Stimulated activated CD4-positive, alpha-beta T cell treated with anti-CD3 and anti-CD28 coated beads, Interleukin-2, amount 100 ng/mL, for 48 hours (primary cell): ENCODE results near the gene CST4.
"Not testable (repeated sequence)": the region's sequence is repeated elsewhere in the genome, so short reads cannot be mapped to it uniquely, and the experiment has no call there.

Experiments
- DNase-seq, 2 donors: peaks; one replicate each; pipeline ENCODE4 v3.0.0-alpha.2; 2020

Gene CST4, protein sequence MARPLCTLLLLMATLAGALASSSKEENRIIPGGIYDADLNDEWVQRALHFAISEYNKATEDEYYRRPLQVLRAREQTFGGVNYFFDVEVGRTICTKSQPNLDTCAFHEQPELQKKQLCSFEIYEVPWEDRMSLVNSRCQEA

DNA sequence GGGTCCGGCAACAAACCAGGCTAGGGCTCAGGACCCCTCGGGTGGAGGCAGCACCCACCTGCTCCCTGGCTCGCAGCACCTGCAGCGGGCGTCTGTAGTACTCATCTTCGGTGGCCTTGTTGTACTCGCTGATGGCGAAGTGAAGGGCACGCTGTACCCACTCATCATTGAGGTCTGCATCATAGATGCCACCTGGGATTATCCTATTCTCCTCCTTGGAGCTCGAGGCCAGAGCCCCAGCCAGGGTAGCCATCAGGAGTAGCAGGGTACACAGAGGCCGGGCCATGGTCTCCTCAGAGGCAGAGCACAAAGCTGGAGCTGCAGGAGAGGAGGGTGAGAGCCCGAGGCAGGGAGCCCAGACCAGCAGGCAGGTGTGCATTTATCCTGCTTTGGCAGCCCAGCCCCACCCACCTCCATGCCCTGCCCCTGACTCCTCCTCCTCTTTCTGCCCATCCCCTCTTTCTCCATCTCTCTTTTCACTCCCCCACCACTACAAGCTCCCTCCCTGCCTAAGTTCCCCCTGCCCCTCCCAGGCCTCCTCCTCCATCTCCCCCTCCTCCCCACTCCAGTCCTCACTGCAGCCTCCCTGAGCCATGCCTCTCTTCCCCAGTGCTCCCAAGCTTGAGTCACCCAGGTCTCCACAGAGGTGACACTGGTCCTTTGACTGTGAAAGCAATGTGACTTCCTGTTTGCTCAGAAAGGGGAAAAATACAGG lies at the start of gene CST4:
TSS of gene CST4 (minus strand) at position 355 of the 715 bp plus-strand sequence. CDS start at position 286, 69 bp downstream.
- not testable (repeated sequence) for DNase-seq

DNA sequence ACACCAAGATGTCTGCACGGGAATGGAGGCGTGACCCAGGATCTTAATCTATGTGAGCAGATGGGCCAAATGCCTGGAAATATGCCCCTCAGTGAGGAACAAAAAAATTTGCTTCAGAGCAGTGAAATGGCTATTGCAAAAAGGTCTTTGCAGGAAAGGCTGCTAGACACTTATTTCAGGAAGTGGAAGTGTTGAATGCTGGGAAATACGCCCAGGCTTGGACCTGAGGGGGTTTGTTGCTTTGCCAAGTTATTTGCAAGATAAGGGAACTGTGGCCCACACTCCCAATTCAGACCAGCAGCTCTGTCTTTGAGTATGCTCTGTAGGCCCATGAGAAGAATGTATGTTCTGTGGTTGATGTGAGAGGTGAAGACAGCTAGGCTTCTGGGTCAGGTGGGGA lies 46.6 kb upstream of the CST4 start:
- DNase-seq = not testable (repeated sequence)

DNA sequence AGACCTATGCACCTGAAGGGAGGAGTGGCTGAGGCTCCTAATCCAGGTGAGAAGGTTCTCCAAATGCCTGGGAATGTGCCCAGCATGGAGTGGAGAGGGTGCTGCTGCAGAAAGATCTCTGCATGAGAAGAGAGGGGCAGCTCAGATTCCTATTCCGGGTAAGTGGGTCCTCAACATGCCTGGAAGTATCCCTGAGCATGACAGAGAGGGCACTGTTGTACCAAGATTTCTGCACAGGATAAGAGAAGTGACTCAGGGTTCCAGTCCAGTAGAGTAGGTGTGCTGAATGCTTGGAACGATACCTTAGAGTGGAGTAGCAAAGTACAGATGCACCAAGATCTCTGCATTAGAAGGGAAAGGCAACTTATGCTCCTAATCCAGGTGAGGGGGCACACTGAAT lies 46.1 kb upstream of the CST4 start:
- DNase-seq = not testable (repeated sequence)

DNA sequence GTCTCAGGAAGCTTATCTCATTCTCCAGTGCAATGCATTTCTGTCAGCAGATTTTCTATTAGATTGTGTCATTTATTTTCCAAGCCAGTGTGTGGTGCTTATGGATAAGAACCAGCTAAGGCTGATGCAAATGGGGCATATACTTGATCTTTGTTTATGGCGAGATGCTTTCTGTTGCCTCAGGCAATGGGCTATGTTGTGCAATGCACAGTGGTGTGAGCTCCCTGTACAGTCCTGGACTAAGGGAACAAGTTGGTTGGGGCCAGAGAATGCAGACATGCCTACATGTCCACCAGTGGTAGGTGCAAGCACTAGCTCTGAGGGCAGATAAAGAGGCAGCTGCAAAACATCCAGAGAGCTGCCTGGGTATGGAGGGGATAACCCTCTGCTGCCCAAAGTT lies 45.6 kb upstream of the CST4 start:
- DNase-seq = not testable (repeated sequence)

DNA sequence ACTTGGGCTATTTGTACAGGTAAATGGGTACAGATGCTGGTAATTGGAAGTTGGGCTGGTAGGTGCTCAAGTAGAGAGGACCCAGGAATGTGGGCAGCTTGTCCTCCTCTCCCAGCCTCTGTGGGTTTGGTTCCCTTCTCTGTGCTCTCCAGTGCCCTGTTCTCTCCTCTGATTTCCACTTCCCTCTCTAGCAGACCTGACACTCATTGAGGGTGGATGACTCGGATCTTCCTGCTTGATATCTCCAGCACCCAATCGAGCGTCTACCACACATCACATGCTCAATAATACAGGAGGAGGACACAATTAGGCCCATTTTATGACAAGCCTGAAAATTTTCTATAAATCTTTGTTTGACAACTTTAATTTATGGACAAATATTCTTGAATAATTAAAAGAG lies 38.2 kb upstream of the CST4 start:
- DNase-seq = no peak

DNA sequence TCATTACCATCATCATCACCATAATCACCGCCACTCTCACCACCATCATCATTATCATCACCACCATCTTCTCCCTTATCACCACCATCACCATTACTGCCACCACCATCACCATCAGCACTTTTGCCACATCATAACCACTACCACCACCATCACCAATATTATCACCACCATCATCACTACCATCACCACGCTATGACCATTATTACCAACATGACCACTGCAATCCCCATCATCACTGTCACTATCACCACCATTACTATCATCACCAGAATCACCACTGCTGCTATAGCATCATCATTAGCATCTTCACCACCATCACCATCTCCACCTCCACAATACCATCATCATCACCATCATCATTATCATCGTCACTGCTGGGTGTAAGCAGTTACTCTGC lies 36.3 kb upstream of the CST4 start:
- no peak for DNase-seq

DNA sequence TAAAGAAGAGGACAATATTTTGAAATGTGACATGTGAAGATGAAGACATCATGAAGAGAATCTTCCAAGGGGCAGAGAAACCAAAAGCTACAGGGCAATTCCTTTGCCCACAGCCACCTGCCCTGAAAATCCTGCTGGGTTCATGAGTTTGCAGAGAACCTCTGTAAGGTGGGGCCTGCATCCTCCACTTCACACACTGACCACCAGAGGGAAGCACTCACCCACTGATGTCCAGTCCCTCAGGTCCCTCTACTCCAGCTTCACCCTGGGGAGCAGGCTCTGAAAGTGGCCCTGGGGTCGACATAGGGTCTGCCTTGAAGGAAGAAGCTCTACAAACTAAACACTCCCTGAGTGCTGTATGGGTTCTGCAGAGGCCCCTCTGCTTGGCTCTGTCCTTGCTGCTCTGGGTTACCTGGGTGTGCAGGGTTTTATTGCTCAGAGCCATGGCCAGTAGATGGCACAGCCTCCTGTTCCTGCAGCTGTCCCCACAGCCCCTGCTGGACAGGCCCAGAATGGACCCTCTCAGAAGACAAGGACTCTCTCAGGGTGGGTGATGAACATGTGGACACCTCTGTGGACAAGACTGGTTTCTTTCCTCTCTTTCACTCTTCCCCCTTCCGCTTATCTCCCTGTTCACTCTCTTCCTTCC lies 34.9 kb upstream of the CST4 start:
- DNase-seq = peak; percentile 1 to 24

DNA sequence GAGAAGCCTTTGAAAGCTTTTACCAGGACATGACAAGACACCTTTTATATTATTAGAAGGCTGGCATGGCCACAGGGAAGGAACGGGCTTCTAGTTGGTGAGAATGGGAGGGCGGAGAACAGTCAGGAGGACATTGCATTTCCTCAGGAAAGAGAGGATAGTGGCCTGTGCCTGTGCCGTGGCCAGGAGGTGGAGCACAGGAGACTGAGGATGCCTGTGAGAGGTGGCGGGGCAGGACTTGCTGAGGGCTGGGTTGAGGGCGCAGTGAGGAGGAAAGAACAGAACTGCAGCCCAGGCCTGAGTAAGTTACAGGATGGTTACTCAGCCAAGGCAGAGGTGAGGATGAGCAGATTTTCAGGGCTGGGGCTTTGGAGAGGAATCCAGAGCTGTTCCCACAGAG lies 34.0 kb upstream of the CST4 start:
- not testable (repeated sequence) for DNase-seq

DNA sequence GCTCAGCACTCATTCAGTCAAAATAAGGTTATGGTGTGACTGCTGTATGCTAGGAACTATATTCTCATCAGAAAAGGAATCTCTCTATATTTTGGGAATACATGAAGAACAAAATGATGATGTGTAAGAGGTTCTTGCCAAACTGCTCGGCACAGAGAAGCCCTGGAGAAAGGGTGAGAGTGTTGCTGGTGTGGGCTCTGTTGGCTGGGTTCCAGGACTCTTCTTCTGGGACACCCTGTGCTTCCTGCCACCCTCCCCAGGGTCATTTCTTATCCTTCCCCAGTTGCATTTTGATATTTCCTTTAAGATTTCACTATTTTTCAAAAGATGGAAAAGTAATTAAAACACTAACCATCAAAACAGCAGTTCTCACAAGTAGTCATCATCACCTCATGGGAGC lies 33.1 kb upstream of the CST4 start:
- DNase-seq = no peak

DNA sequence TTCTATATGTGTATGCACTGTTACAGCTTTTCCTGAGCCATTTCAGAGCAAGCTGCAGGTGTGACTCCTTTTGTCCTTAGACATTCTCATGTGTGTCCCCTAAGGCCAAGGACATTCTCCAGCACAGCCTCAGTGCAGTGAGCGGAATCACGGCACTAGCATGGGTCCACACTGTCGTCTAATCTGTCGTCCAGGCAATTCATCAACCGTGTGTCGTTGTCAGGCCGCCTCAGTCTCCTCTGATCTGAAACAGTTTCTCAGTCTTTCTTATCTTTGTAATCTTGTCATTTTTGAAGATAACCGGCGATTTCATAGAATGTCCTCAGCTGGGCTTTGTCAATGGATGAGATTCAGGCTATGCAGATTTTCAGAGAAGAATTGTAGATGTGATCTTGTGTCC lies 30.5 kb upstream of the CST4 start:
- not testable (repeated sequence) for DNase-seq

DNA sequence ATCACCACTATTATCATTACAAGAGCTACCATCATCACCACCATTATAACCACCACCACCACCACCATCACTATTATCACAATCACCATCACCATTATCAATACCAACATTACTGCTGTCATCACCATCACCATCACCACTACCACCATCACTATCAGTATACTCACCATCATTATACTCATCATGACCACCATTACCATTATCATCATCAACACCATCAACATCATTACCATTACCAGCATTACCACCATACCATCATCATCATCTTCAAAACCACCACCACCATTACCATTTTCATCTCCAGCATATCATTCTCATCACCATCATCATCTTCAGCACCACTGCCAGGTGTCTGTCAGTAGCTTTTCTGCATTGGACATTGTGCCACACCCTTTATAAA lies 22.9 kb upstream of the CST4 start:
- DNase-seq = not testable (repeated sequence)

DNA sequence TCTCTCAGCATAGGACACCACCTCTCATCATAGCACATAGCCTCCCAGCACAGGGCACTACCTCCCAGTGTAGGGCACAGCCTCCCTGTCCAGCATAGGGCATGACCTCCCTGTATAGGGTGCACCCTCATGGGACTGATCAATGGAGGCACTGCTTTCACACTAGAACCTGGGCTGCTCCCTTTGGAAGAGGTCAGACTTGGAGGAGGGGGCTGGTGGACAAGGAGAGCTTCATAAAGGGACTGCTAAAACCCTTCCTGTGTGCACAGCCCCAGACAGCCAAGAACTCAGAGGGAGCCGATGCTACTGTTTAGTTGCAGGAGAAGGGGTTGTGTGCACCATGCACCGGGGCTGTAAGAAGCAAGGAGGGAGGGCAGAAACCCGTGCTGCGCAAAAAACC lies 21.9 kb upstream of the CST4 start:
- DNase-seq = no peak

DNA sequence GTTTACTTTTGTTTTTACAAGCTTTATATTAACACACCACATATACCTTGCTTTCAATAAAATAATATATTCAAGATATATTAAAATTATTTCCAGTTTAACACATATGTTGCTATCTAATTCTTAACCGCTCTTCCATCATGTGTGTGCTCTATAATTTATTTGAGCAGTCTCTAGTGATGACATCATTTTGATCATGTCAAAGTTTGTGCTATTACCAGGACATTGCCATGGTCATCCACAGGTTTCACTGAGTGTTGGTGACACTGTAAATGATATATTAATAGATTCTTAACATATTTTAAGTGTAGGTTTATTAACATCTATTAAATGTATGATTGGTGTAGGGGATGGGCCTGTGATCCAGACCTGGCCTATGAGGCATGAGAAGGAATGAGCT lies 17.1 kb upstream of the CST4 start:
- no peak for DNase-seq

DNA sequence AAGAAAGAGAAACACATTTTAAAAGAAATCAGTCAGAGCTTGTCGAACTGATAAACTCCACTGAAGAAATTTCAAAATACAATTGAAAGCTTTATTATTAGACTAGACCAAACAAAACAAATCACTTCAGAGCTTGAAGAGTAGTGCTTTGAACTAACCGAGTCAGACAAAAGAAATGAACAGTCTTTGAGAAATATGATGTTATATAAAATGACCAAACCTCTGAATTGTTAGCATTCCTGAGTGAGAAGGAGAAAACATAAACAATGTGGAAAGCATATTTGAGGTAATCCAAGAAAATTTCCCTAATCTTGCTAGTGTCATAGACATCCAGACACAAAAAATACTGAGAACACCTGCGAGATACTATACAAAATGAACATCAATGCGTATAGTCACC lies 13.2 kb upstream of the CST4 start:
- DNase-seq = no peak

DNA sequence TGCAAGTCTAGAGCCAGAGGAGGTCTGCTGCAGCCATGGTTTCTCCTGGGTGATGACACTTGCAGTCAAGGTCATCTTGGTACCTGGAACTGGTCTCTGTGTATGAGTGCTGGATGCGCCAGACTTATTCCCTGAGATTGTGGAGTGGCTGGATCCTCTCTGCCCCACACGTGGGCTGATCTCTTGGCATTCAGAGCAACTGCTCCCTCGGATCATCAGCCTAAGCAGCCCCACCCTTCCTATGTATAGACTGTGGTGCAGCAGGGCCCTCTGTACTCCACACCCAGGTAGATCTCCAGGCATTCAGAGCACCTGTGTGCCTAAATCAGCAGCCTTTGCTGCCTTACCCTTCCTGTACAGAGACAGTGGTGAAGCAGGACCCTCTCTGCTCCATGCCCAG lies 12.1 kb upstream of the CST4 start:
- no peak for DNase-seq

DNA sequence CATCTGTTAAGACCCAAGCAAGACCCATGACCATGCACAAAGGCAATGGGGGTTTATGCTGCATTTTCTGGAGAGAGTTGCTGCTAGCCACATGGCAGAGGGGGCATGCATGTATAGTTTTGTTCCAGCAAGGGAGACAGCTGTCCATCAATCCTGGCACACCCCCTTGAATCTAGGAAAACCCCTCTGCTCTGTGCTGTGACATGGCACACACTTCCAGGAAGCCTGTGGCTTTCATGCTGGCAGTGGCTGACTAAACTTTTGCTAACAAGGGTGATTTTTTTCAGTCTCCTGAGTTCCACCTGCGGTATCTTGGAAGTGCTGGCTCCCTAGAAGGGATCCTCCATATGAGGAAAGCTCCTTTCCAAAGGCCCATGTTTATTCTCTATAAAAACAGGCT lies 9.1 kb upstream of the CST4 start:
- DNase-seq = no peak

DNA sequence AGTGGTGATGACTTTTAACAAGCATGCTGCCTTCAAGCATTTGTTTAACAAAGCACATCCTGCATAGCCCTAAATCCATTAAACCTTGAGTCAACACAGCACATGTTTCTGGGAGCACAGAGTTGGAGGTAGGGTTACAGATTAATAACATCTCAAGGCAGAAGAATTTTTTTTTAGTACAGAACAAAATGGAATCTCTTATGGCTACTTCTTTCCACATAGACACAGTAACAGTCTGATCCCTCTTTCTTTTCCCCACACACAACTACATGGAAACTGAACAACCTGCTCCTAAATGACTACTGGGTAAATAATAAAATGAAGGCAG lies 6.2 kb upstream of the CST4 start:
- not testable (repeated sequence) for DNase-seq

DNA sequence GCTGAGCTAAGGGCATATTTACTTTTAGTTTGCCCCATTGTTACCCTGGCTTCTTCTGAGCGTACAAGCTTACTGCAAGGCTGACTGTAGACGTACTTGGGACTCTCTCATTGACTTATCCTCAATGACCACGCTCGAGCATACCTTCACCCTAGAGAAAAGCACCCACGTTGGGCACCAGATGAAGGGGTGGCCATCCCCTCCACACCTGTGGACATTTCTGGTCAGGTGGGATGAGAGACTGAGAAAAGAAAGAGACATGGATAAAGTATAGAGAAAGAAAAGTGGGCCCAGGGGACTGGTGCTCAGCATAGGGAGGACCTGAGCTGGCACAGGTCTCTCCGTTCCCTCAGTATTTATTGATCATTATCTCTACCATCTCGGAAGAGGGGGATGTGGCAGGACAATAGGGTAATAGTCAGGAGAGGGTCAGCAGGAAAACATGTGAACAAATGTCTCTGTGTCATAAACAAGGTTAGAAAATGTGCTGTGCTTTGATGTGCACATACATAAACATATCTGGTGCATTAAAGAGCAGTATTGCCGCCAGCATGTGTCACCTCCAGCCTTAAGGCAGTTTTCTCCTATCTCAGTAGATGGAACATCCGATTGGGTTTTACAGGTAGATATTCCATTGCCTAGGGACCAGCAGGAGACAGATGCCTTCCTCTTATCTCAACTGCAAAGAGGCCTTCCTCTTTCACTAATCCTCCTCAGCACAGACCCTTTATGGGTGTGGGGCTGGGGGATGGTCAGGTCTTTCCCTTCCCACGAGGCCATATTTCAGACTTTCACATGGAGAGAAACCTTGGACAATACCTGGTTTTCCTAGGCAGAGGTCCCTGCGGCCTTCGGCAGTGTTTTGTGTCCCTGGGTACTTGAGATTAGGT lies 5.6 kb upstream of the CST4 start:
- not testable (repeated sequence) for DNase-seq

DNA sequence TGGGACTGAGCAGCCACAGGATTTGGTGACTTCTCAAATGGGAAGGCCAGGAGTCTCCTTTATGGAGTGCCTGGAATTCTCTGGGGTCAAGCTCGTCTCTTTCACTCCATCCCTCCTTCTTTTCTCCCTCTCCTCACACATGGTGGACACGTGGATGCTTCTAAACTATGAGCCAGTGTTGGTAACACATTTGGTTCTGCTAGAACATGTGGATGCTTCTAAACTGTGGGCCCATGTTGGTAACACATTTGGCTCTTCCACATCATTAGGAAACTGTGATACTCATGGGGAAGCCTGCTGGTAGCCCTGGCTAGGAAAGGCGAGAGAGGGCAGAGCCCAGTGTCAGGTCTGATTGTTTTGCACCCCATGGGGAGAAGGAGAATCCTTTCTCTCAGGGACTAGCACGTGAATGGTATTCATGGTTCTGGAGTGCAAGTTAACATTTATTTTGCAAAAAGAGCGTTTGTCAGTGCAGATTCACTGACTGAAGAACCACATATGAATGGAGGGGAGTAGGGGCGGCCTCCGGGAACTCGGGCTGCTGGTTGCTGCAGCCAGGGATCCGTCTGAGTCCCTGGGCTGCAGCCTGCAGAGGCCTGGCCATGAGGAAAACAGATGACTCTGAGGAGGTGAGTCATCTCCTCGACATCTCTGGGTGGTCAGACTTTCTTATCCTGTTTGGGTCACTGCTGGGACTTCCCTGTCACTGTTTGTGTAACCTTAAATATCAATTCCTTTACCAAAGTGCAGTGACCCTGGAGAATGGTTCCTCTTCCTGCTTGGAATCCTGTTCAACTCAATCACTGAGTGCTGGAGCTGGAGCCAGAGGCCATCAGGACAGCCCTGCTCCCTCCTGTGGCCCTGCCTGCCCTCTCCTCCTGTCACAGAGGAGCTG lies 4.1 kb upstream of the CST4 start:
- not testable (repeated sequence) for DNase-seq

DNA sequence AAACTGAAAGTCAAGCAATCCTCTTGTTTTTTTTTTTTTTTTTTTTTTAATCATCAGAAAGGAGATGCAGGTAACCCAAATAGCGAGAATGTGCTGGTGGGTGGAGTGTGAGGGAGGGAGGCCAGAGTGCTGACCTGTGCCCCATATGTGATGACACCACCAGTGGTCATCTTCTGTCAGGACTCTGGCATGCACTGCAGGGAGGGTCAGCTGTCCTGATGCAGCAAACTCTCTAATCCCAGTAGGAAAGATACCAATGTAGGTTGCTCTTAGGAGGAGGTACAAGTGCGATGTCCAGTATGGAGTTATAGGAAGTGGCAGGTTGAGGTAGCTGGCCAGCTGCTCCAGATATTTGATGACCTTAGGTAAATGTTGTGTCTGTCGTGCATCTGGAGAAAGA lies 2.8 kb upstream of the CST4 start:
- no peak for DNase-seq

DNA sequence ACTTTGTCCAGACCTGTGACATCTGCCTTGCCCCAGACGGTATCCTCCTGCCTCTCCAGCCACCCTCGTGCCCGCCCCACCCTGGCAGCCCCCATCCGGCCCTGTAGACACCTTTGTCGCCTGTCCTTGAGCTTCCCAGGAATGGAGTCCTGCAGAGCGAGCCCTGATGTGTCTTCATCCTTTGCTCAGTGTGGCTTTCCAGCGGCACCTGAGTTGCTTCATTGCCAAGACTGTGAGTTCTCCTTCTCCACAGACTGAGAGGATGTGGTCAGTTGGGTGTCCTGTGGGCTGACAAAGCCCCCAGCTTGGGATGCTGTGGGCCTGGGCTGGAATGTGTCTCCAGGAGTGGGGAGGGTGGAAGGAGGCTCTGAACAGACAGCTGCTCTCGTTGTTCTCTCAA lies 1.7 kb upstream of the CST4 start:
- no peak for DNase-seq

DNA sequence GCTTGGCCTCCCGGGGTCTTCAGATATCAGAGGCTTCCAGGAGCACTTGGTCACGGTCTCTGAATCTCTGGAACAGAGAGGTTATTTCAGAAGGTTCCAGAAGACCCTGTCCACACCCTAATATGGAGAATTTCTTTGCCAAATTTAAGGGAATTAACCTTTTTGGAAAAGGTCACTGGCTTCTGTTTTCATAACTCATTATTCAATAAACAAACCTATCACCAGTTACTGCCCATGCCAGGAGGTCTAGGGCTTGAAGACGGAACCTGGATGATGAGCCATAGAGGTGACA lies 507 bp upstream of the CST4 start:
- no peak for DNase-seq

DNA sequence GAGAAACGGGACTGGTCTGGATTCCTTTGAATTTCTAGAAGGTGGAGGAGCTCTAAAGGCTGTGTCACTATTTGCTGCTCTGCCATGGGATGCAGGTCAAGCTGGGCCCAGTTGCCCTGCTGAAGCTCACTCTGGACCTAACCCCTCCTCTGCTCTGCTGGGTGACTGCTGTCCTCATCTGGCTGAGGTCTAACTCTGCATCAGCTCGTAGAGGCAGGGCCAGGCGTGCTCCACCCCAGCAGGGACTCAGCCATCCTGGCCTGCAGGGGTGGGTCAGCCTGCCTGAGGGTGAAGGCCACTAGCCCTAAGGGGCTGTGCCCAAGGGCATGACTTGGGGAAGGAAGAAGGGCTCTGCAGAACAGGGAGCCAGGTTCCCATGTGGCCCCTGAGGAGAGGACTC lies 852 bp downstream of the CST4 start:
- no peak for DNase-seq
